HUDEP-2 (cell line): Measurements from ENCODE around the gene CCDC146.
"Not testable (repeated sequence)": the region's sequence is repeated elsewhere in the genome, so short reads cannot be mapped to it uniquely, and the experiment has no call there.

ENCODE experiments used
- DNase-seq, 76 experiments: peaks; one replicate each; lab custom pipeline; 2025; ENCODE audit not compliant: unreplicated experiment in 76 of 76; lab: John Stamatoyannopoulos, UW

The CCDC146 gene

DNA sequence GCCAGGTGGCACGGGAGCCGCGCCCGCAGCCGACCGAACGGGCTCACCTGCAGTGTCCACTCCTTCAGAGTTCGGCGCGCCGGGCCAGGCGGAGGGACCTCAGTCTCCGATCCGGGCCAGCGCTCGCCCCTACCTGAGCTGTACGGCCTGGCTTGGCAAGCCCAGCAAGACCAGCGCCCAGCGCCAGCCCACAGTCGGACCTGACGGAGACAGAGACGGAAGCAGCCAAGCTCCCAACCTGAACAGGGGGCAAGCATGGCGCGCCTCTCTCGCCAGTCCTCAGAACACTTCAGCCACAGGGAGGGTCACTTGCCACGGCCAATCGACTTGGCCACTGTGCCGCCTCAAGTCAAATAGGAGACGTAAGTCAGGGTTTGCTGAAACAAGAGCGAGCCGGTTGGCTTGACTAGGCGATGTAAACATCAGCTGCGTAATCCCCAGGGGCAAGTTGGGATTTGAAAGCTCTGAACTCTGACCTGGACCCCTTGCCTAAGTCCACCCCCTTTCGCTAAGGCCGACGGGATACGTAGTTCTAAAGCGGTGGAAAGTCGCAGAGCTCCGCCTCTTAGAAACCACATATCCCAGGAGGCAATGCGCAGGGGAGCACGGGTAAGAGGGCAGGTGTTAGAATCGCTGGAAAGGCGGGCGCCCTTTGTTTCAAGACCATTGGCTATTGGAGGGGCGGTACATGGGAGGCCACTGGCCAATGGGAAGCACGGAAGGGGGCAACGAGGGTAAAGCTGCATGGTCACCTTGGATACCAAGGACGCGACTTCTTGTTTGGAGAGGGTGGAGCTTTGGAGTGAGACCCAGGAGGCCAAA, at the start of gene CCDC146:
Gene CCDC146 (plus strand): TSS at position 756 of the 822 bp plus-strand sequence. CDS start 45,054 bp downstream, outside the sequence.
- peak in 75 of 76 experiments; percentile 26 to 98 (median 95) for DNase-seq

DNA sequence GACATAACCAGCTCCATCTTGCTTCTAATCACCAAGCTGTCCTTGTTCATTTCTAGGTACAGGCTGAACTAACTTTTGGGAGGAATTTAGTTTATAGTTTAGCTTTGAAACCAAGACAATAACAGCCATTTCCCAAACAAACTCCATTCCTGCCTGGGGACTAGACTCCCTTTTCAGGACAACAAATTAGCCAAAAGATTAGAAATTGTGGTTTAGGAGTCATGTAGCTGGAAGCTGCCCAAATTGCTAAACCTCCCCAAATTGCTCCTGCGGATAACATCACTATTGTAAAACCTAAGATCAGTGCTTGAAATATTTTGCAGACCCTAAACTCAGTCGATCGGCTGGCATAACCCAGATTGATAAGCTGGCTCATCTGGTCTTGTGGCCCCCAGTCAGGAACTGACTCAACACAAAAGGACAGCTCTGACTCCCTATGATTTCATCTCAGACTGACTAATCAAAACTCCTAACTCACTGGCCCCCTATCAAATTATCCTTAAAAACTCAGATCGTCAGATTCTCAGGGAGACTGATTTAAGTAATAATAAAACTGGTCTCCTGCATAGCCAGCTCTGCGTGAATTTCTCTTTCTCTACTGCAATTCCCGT, 47.5 kb upstream of the CCDC146 start:
- DNase-seq: not testable (repeated sequence)

DNA sequence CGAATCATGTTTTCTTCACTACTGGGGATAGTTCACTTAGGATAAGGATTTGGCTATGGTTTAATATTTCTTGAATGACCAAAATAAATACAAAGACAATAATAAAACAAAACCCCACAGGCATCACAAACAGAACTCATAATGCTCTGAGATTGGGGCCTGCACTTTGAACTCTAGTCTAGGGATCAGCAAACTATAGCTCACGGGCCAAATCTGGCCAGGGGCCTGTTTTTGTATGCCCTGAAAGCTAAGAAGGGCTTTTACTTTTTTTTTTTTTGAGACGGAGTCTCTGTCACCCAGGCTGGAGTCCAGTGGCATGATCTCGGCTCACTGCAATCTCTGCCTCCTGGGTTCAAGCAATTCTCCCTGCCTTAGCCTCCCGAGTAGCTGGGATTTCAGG, 45.4 kb upstream of the CCDC146 start:
- not testable (repeated sequence) for DNase-seq

GRCh38 chr7:77079112-77079511, 43.3 kb upstream of the CCDC146 start:
- DNase-seq: not testable (repeated sequence)

DNA sequence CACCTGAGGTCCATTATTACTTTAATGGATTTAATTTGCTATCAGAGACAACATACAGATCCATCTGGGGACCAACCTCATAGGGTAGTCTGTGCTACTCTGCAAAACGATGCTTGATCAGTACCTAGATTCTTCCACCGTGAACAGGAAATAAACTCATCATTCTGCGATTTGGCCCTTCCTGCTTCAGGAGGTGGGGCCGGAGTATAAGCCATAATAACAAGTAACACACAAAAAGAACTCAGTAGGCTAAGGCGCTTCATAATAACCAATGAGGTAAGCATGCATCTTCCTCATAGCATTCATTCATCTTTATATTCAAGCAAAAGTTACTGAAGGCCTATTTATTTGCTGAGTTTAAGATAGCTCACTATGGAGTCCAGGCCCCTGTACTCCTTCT, 42.8 kb upstream of the CCDC146 start:
- DNase-seq: not testable (repeated sequence)

DNA sequence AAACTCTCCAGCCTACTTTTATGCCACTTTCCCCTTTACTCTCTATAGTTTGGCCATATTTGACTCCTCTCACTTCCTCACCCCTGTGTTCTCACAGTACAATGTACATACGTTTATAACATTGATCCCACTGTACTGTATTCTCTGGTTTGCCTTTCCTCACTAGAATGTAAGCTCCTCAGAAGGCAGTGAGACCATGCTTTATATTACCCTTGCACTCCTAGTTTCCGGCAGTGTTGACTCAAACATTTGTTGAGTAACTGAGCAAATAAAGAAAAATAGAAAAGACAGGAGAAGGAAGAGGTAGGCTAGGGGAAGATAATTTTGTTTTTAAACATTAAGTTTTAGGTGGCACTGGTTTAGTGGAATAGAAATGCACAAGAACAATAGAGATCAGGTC, 42.2 kb upstream of the CCDC146 start:
- DNase-seq: not testable (repeated sequence)

DNA sequence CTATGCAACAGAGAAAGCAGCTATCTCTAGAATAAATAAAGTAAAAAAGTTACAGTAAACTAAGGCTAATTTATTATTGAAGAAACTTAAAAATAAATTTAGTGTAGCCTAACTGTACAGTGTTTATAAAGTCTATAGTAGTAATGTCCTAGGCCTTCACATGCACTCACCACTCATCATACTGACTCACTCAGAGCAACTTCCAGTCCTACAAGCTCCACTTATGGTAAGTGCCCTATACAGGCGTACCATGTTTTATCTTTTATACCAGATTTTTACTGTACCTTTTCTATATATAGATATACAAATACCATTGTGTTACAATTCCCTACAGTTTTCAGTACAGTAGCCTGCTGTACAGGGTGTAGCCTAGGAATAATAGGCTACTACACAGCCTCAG, 40.2 kb upstream of the CCDC146 start:
- not testable (repeated sequence) for DNase-seq

GRCh38 chr7:77092301-77092700, 30.1 kb upstream of the CCDC146 start:
- not testable (repeated sequence) for DNase-seq

GRCh38 chr7:77100501-77100900, 21.9 kb upstream of the CCDC146 start:
- not testable (repeated sequence) for DNase-seq

DNA sequence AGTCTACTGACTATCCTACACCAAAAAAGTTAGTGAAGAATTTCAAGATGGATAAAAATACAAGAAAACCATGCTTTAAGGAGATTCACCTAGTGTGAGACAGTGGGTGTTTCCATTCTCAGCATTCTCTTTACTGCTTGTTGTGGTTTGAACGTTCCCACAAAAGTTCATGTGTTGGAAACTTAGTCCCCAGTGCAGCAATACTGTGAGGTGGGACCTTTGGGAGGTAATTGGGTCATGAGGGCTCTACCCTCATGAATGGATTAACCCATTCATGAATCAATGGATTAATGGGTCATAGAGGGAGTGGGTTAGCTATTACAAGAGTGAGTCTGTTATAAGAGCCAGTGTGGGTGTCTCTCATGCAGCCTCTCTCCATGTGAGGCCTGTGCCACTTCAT, 21.2 kb upstream of the CCDC146 start:
- DNase-seq: not testable (repeated sequence)

- not testable (repeated sequence) for DNase-seq
Measured at GRCh38 chr7:77102671-77103070, 19.7 kb upstream of the CCDC146 start.

DNA sequence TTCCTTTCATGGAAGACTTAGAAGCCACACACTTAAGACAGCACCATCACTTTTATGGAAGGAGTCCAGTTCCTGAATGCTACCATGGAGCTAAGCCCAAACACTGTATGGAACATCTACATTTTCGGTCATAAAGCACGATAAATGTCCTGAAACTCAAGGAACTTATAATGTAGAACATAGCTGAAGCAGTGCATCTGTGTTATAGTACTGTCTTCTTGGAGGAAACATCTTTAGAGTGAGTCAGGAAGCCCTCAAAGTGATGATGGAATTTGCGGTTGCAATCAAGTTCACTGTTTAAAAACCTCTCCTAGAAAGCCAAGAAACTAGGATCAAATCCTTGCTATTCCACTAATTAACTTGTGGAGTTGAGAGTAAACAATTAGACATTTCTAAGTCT, 16.5 kb upstream of the CCDC146 start:
- not testable (repeated sequence) for DNase-seq

DNA sequence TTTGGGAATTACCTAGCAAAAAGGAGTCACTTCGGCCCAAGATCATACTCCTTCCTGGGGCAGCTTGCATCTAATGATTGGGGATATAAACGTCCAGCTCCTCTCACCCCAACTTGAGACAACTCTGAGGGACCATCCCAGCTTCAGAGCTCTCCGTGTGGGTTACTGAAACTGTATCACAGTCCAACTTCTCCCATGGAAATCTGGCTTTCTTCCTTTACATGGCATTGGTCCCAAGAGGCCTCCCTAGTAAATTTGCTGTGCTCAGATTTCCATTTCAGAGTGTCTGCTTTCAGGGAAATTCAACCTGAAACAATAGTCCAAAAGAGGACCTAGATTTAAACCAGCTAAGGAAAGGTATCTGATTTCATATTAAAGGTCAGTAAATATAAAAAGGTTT, 14.8 kb upstream of the CCDC146 start:
- DNase-seq: not testable (repeated sequence)

- not testable (repeated sequence) for DNase-seq
Measured at GRCh38 chr7:77108362-77108761, 14.1 kb upstream of the CCDC146 start.

GRCh38 chr7:77112719-77113306, 9.6 kb upstream of the CCDC146 start:
- peak in 1 of 76 experiments; percentile 2 for DNase-seq

DNA sequence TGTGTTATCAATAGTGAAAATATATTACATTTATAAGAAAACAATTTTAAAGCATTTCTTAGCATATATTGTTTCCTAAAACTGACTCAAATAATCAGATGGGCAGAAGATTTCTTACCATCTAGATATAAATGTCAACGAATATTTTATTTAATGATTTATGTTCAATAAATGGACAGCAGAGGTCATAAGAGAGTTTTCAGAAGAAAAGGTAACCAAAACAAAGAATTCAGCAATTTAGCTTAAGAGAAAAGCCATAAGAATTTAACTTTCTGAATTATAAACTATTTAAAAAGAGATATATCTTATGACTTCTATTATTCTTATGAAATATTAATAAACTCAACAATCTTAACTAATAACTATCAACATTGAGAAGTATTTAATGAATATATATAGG, 3.1 kb downstream of the CCDC146 start:
- DNase-seq: not testable (repeated sequence)

- DNase-seq: not testable (repeated sequence)
Measured at GRCh38 chr7:77127009-77127408, 4.6 kb downstream of the CCDC146 start.

DNA sequence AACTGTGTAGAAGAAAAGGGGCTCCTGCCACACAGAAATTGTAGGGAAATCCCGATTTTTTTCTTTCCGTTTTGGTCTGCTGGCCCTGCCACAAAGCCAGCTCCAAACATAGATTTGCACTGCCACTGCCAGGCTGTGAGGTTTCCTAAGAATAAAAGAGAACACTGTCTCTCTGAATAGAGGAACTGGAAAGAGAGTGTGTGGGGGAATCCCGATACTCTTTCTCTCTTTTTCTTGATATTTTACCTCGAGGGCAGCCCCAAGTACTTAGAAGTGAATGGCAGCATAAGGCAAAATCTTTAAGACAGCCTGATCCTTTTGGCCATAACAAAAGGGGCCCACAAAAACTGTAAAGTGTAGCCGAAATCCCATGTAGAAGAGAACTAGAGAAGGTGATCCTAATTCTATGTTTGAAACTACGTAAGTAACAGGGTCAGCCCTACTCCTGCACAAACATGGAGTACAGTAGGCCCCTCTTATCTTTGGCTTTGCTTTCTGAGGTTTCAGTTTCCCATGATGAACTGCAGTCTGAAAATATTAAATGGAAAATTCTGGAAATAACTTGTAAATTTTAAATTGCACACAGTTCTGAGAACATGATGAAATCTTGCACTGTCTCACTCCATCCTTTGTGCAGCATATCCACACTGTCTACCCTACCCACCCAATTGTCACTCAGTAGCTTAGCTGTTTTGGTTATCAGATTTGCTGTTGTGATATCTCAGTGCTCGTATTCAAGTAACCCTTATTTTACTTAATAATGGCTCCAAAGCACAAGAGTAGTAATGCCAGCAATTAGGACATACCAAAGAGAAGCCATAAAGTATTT, 6.4 kb downstream of the CCDC146 start:
- DNase-seq: not testable (repeated sequence)

DNA sequence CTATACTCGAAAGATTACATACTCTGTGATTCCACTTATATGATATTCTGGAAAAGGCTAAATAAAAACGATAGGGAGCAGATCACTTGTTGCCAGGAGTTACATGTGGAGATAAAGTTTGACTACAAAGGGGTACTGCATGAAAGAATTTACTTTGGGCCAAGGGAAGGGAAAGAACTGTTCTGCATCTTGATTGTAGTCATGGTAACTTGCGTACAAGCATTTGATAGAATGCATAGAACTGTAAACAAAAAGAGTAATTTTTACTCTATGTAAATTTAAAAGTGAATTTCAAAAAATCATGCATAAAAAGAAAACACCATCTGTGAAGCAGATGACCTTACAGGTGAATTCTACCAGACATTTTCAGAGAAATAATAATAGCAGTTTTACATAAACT, 9.4 kb downstream of the CCDC146 start:
- DNase-seq: not testable (repeated sequence)

DNA sequence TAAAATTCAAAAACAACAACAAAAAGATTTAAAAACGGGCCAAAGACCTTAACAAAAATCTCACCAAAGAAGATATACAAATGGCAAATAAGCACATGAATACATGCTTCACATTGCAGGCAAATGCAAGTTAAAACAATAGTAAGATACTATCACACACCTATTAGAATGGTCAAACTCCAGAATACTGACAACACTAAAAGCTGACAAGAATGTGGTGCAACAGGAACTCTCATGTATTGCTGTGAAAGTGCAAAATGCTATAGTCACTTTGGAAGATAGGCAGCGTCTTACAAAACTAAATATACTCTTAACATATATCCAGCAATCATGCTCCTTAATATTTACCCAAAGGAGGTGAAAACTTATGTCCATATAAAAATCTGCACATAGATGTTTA, 16.3 kb downstream of the CCDC146 start:
- DNase-seq: not testable (repeated sequence)

GRCh38 chr7:77140291-77140690, 17.9 kb downstream of the CCDC146 start:
- peak in 1 of 76 experiments; percentile 0 for DNase-seq
